Suppressor macrophage (primary cell): ENCODE results near the gene MCUB.
"Not testable (repeated sequence)": the region's sequence is repeated elsewhere in the genome, so short reads cannot be mapped to it uniquely, and the experiment has no call there.

ENCODE experiments used
- DNase-seq, 4 experiments: peaks; one replicate each; pipeline ENCODE4 v3.0.0-alpha.2; 2020 to 2022
- total RNA-seq, 17 experiments: gene quantifications; one replicate each; lab custom pipeline; 2026; ENCODE audit warnings: mixed read lengths in 6 of 17, inconsistent platforms in 3 of 17; lab: John Stamatoyannopoulos, UW

Gene MCUB
- 22.8 to 54.6 (median 38.4) reads per million in 17 experiments for total RNA-seq

GRCh38 chr4:109559983-109560686 lies at the start of gene MCUB:
Gene MCUB, plus strand, starts transcription at chr4:109560246. Its CDS starts 92 bp downstream, at chr4:109560338.
- peak; percentile 93 to 96 (median 95) for DNase-seq

GRCh38 chr4:109510687-109511086 lies 49.4 kb upstream of the MCUB start:
- no peak for DNase-seq

- DNase-seq = no peak
Measured at GRCh38 chr4:109511414-109511813, 48.6 kb upstream of the MCUB start.

GRCh38 chr4:109513368-109513767 lies 46.7 kb upstream of the MCUB start:
- not testable (repeated sequence) for DNase-seq

GRCh38 chr4:109532182-109532581 lies 27.9 kb upstream of the MCUB start:
- no peak for DNase-seq

GRCh38 chr4:109545401-109545800 lies 14.6 kb upstream of the MCUB start:
- no peak for DNase-seq

- DNase-seq = no peak
Measured at GRCh38 chr4:109547394-109547793, 12.7 kb upstream of the MCUB start.

GRCh38 chr4:109548655-109549054 lies 11.4 kb upstream of the MCUB start:
- peak; percentile 86 to 95 (median 88) for DNase-seq

GRCh38 chr4:109552237-109552636 lies 7.8 kb upstream of the MCUB start:
- no peak for DNase-seq

GRCh38 chr4:109553130-109553529 lies 6.9 kb upstream of the MCUB start:
- DNase-seq = no peak

GRCh38 chr4:109554971-109555370 lies 5.1 kb upstream of the MCUB start:
- DNase-seq = no peak

- no peak for DNase-seq
Measured at GRCh38 chr4:109557433-109557832, 2.6 kb upstream of the MCUB start.

- not testable (repeated sequence) for DNase-seq
Measured at GRCh38 chr4:109558095-109558494, 2.0 kb upstream of the MCUB start.

- peak in 3 of 4 experiments; percentile 43 to 50 (median 49) for DNase-seq
Measured at GRCh38 chr4:109559625-109559982, 442 bp upstream of the MCUB start.

GRCh38 chr4:109560687-109561461 lies 828 bp downstream of the MCUB start:
- DNase-seq = peak; percentile 62 to 81 (median 72)

- DNase-seq = no peak
Measured at GRCh38 chr4:109562457-109563239, 2.6 kb downstream of the MCUB start.

GRCh38 chr4:109571494-109571893 lies 11.4 kb downstream of the MCUB start:
- peak in 1 of 4 experiments; percentile 5 for DNase-seq

- DNase-seq = no peak
Measured at GRCh38 chr4:109572154-109572553, 12.1 kb downstream of the MCUB start.

GRCh38 chr4:109574443-109574850 lies 14.4 kb downstream of the MCUB start:
- DNase-seq = peak; percentile 47 to 68 (median 62)

GRCh38 chr4:109574931-109575804 lies 15.1 kb downstream of the MCUB start:
- no peak for DNase-seq

- peak; percentile 51 to 73 (median 55) for DNase-seq
Measured at GRCh38 chr4:109576462-109576861, 16.4 kb downstream of the MCUB start.

GRCh38 chr4:109578846-109579245 lies 18.8 kb downstream of the MCUB start:
- no peak for DNase-seq
